Kasumi-1 (cell line): ENCODE data around the gene LRTM2.

Experiments
- DNase-seq, 2 experiments: peaks; one replicate each; lab custom pipeline; 2025; lab: John Stamatoyannopoulos, UW

Gene LRTM2

GRCh38 chr12:1842905-1843640, 22.7 kb downstream of the LRTM2 start:
- no peak for DNase-seq

- DNase-seq = no peak
These were observed 23.3 kb downstream of the LRTM2 start for GRCh38 chr12:1843641-1844005.

GRCh38 chr12:1844223-1844622, 23.9 kb downstream of the LRTM2 start:
- no peak for DNase-seq

GRCh38 chr12:1844661-1845409, 24.5 kb downstream of the LRTM2 start:
- DNase-seq = no peak

- DNase-seq = no peak
These were observed 25.1 kb downstream of the LRTM2 start for GRCh38 chr12:1845427-1845826.

GRCh38 chr12:1845886-1846285, 25.5 kb downstream of the LRTM2 start:
- no peak for DNase-seq

GRCh38 chr12:1846421-1847405, 26.3 kb downstream of the LRTM2 start:
- DNase-seq = no peak

- DNase-seq = no peak
These were observed 27.0 kb downstream of the LRTM2 start for GRCh38 chr12:1847411-1847810.

GRCh38 chr12:1848146-1848545, 27.8 kb downstream of the LRTM2 start:
- DNase-seq = no peak

- DNase-seq = no peak
These were observed 28.4 kb downstream of the LRTM2 start for GRCh38 chr12:1848745-1849144.

GRCh38 chr12:1851151-1851701, 30.9 kb downstream of the LRTM2 start:
- DNase-seq = peak in 1 of 2 experiments; percentile 19

GRCh38 chr12:1852076-1852475, 31.7 kb downstream of the LRTM2 start:
- DNase-seq = peak; percentile 9 to 15

GRCh38 chr12:1853716-1854115, 33.4 kb downstream of the LRTM2 start:
- no peak for DNase-seq

GRCh38 chr12:1855241-1855640, 34.9 kb downstream of the LRTM2 start:
- no peak for DNase-seq

GRCh38 chr12:1857086-1857485, 36.7 kb downstream of the LRTM2 start:
- no peak for DNase-seq

- DNase-seq = no peak
These were observed 37.5 kb downstream of the LRTM2 start for GRCh38 chr12:1857821-1858220.

GRCh38 chr12:1858456-1858855, 38.1 kb downstream of the LRTM2 start:
- no peak for DNase-seq

- DNase-seq = no peak
These were observed 39.3 kb downstream of the LRTM2 start for GRCh38 chr12:1859643-1860042.

GRCh38 chr12:1862973-1863372, 42.6 kb downstream of the LRTM2 start:
- DNase-seq = no peak

- no peak for DNase-seq
These were observed 43.5 kb downstream of the LRTM2 start for GRCh38 chr12:1863823-1864222.

- no peak for DNase-seq
These were observed 44.1 kb downstream of the LRTM2 start for GRCh38 chr12:1864456-1864855.

- DNase-seq = no peak
These were observed 44.5 kb downstream of the LRTM2 start for GRCh38 chr12:1864867-1865266.
